ENCODE measurements around the gene WSB1. TPM values are rescaled to one million over a fixed set of nuclear protein-coding genes. Genes with fewer than 3 reads are reported as not detected.
A peak's percentile ranks its signal among the peaks of the same experiment; 100 is the strongest.

Gene WSB1
- total and polyA plus RNA-seq, 2 experiments from 2014 or later, result 161 to 214 TPM

GRCh38 chr17:27348196-27348595, 54.3 kb downstream of the WSB1 start:
- no peaks in the 10 kb centered on the region for H3K36me3 ChIP-seq (replicated peaks; ENCODE audit: insufficient read depth, low read depth)
- H3K27ac ChIP-seq, result no peak overlapping the region
- H3K79me2 ChIP-seq, result peaks cover 6% of the 10 kb centered on the region
- no peaks in the 10 kb centered on the region for H3K27me3 ChIP-seq
- DNase-seq (ENCODE audit: low spot score), result no peak
- H2AFZ ChIP-seq, result peak overlapping the region; percentile 95
- no peaks in the 10 kb centered on the region for H3K9me3 ChIP-seq (ENCODE audit: low read depth)
- H3K9me2 ChIP-seq (replicated peaks; ENCODE audit: insufficient read depth), result no peaks in the 10 kb centered on the region
- H3K4me2 ChIP-seq, result peak overlapping the region; percentile 88
- 89% methylated on average over 2 of the region's 2 CpGs for WGBS (ENCODE audit: low lambda C conversion rate, missing lambda C conversion rate)
- H3K4me1 ChIP-seq (ENCODE audit: insufficient read depth), result peaks cover 30% of the 10 kb centered on the region
- no peak overlapping the region for H3K4me3 ChIP-seq
- no peaks in the 10 kb centered on the region for H4K20me1 ChIP-seq (ENCODE audit: insufficient read depth, poor library complexity, severe bottlenecking)
- TF ChIP-seq, protein P1, sequence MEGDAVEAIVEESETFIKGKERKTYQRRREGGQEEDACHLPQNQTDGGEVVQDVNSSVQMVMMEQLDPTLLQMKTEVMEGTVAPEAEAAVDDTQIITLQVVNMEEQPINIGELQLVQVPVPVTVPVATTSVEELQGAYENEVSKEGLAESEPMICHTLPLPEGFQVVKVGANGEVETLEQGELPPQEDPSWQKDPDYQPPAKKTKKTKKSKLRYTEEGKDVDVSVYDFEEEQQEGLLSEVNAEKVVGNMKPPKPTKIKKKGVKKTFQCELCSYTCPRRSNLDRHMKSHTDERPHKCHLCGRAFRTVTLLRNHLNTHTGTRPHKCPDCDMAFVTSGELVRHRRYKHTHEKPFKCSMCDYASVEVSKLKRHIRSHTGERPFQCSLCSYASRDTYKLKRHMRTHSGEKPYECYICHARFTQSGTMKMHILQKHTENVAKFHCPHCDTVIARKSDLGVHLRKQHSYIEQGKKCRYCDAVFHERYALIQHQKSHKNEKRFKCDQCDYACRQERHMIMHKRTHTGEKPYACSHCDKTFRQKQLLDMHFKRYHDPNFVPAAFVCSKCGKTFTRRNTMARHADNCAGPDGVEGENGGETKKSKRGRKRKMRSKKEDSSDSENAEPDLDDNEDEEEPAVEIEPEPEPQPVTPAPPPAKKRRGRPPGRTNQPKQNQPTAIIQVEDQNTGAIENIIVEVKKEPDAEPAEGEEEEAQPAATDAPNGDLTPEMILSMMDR (IDR thresholded peaks at IDR 0.05; ENCODE audit: poor library complexity), result no peak
- TF ChIP-seq EZH2 (IDR thresholded peaks at IDR 0.05; ENCODE audit: borderline replicate concordance), result no peak

GRCh38 chr17:27349540-27350021, 55.7 kb downstream of the WSB1 start:
- H3K4me2 ChIP-seq, result peak overlapping the region; percentile 88
- H2AFZ ChIP-seq, result peak overlapping the region; percentile 95

GRCh38 chr17:27351759-27352158, 57.8 kb downstream of the WSB1 start:
- H3K4me3 ChIP-seq, result no peak overlapping the region
- peaks cover 7% of the 10 kb centered on the region for H3K79me2 ChIP-seq
- 98% methylated on average over 2 of the region's 2 CpGs for whole genome bisulfite sequencing (ENCODE audit: low lambda C conversion rate, missing lambda C conversion rate)
- TF ChIP-seq EZH2 (IDR thresholded peaks at IDR 0.05; ENCODE audit: borderline replicate concordance) (no peak), EZH2phosphoT487 (IDR thresholded peaks at IDR 0.05; ENCODE audit: low read depth, severe bottlenecking, unreplicated experiment) (no peak)
- TF ChIP-seq, protein P1 (IDR thresholded peaks at IDR 0.05; ENCODE audit: poor library complexity), result no peak
- H2AFZ ChIP-seq, result no peak overlapping the region
- H3K9me2 ChIP-seq (replicated peaks; ENCODE audit: insufficient read depth), result no peaks in the 10 kb centered on the region
- H3K36me3 ChIP-seq (replicated peaks; ENCODE audit: insufficient read depth, low read depth), result no peaks in the 10 kb centered on the region
- no peaks in the 10 kb centered on the region for H3K27me3 ChIP-seq
- H3K4me1 ChIP-seq (ENCODE audit: insufficient read depth), result peaks cover 7% of the 10 kb centered on the region
- no peaks in the 10 kb centered on the region for H3K9me3 ChIP-seq (ENCODE audit: low read depth)
- peak overlapping the region; percentile 10 for H3K27ac ChIP-seq
- H3K4me2 ChIP-seq, result no peak overlapping the region
- H4K20me1 ChIP-seq (ENCODE audit: insufficient read depth, poor library complexity, severe bottlenecking), result no peaks in the 10 kb centered on the region
- DNase-seq (ENCODE audit: low spot score), result no peak

More at GRCh38 chr17:27349540-27350021, 55.7 kb downstream of the WSB1 start:
- H3K4me1 ChIP-seq (ENCODE audit: insufficient read depth), result peaks cover 22% of the 10 kb centered on the region
- H3K9me3 ChIP-seq (ENCODE audit: low read depth), result no peaks in the 10 kb centered on the region
- no peaks in the 10 kb centered on the region for H4K20me1 ChIP-seq (ENCODE audit: insufficient read depth, poor library complexity, severe bottlenecking)
- no peaks in the 10 kb centered on the region for H3K27me3 ChIP-seq
- TF ChIP-seq, protein P1 (IDR thresholded peaks at IDR 0.05; ENCODE audit: poor library complexity), result no peak
- TF ChIP-seq EZH2phosphoT487 (IDR thresholded peaks at IDR 0.05; ENCODE audit: low read depth, severe bottlenecking, unreplicated experiment), result no peak
- TF ChIP-seq EZH2 (IDR thresholded peaks at IDR 0.05; ENCODE audit: borderline replicate concordance), result no peak
- no peak for DNase-seq (ENCODE audit: low spot score)
- H3K4me3 ChIP-seq, result peak overlapping the region; percentile 12
- peak overlapping the region; percentile 77 for H3K27ac ChIP-seq
- H3K36me3 ChIP-seq (replicated peaks; ENCODE audit: insufficient read depth, low read depth), result no peaks in the 10 kb centered on the region
- WGBS (ENCODE audit: low lambda C conversion rate, missing lambda C conversion rate), result 59% methylated on average over 16 of the region's 34 CpGs
- H3K79me2 ChIP-seq, result peaks cover 7% of the 10 kb centered on the region
- H3K9me2 ChIP-seq (replicated peaks; ENCODE audit: insufficient read depth), result no peaks in the 10 kb centered on the region
